T-helper 1 cell (primary cell): ENCODE results near the gene HNRNPM.
"Not testable (repeated sequence)": the region's sequence is repeated elsewhere in the genome, so short reads cannot be mapped to it uniquely, and the experiment has no call there.

ENCODE experiments used
- DNase-seq, 5 donors: peaks; one replicate each; pipeline ENCODE4 v3.0.0-alpha.2; 2012 to 2020
- total RNA-seq, 4 donors: gene quantifications; one replicate each; lab custom pipeline; 2026; lab: John Stamatoyannopoulos, UW

The HNRNPM gene, protein sequence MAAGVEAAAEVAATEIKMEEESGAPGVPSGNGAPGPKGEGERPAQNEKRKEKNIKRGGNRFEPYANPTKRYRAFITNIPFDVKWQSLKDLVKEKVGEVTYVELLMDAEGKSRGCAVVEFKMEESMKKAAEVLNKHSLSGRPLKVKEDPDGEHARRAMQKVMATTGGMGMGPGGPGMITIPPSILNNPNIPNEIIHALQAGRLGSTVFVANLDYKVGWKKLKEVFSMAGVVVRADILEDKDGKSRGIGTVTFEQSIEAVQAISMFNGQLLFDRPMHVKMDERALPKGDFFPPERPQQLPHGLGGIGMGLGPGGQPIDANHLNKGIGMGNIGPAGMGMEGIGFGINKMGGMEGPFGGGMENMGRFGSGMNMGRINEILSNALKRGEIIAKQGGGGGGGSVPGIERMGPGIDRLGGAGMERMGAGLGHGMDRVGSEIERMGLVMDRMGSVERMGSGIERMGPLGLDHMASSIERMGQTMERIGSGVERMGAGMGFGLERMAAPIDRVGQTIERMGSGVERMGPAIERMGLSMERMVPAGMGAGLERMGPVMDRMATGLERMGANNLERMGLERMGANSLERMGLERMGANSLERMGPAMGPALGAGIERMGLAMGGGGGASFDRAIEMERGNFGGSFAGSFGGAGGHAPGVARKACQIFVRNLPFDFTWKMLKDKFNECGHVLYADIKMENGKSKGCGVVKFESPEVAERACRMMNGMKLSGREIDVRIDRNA
- total RNA-seq: 213 to 230 (median 219) reads per million in 4 donors

DNA sequence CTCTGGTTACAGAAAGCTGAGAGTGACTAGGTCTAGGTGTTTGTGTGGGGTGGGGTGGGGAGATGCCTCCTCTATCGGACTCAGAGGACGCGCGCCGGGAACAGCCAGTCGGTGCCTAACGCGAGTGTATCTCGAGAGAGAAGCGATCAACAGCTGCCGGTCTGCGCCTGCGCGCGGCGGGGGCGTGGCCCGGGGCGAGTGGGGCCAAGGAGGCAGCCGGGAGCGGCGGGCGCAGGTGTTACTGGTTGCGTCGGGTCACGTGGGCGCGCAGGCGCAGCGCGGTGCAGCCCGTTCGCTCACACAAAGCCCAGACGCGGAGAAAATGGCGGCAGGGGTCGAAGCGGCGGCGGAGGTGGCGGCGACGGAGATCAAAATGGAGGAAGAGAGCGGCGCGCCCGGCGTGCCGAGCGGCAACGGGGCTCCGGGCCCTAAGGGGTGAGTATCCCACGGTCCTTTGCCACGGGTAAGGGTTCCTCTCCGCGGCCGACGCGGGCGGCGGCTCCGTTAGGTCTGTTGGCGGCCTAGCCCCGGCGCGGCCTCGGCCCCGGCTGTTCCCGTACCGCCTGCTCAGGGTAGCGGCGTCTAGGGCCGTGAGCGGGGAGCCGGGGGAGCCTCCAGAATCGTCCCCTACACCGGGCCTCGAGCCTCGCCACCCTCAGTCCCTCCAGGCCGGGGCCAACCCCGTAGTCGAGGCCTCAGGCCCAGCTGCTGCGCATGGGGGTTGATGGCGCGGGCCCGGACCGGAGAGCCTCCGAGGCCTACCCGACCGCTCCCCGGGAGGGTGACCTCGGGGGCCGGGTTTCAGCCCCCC, at the start of gene HNRNPM:
HNRNPM (plus strand) TSS at position 299 of the 811 bp plus-strand sequence; CDS start at position 323, 24 bp downstream.
- DNase-seq: peak; percentile 98 to 100 (median 100)

DNA sequence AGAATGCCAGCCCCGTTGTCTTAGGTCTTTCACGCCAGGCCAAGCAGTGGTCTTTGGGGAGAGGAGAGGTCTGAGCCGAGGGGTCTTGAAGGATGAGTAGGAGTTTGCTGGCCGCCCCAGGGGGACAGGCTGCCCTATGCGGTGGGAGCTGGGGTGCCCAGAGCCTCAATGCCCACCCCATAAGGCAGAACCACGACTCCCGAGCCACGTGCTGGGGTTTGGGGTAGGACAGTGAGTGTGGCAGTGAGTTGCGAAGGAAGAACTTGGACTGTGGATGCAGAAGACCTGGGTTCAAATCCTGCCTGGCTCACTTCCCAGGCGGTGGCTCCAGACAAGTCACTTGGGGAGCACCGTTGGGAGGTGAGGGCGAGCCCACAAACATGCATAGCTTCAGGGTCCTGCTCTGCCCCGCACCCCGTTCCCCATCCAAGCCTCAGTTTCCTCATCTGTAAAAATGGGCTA, 49.1 kb upstream of the HNRNPM start:
- no peak for DNase-seq

DNA sequence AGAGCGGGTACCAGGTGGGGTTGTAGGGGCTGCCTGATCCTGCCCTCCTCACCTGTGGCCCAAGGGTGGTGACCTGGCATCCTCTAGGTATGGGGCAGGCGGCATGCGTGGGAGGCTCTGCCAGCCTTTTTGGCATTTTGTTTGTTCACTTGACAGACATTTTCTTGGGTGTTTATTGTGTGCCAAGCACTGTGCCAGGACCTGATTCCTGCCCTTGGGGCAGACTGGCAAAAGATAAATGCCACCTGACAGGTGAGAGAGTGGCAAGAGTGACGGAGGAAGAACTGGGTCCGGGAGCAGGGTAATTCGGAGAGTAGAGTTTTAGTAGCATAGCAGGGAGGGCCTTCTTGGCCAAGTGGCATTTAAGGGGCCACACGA, 48.6 kb upstream of the HNRNPM start:
- no peak for DNase-seq

GRCh38 chr19:8396563-8397203, 48.1 kb upstream of the HNRNPM start:
- DNase-seq: peak; percentile 55 to 68 (median 61)

DNA sequence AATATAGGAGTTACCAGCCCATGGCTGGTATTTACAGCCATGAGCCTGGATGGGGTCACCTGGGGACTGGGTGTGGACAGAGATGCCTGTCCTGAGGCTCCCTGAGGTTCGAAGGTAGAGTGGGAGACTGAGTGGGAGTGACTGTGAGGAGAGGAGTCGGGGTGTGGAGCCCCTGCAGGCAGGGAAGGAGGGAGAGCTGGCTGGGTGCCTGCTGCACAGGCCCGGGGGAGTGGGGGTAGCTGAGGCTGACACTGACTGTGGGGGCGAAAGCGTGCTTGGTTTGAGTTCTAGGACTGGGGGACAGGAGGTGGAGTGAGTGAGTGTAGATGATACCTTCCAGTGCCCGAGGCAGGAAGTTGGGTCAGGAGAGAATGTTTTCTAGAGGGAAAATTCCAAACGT, 47.5 kb upstream of the HNRNPM start:
- no peak for DNase-seq

GRCh38 chr19:8397746-8398310, 46.9 kb upstream of the HNRNPM start:
- no peak for DNase-seq

- no peak for DNase-seq
These were observed 46.4 kb upstream of the HNRNPM start for GRCh38 chr19:8398311-8398771.

- no peak for DNase-seq
These were observed 45.0 kb upstream of the HNRNPM start for GRCh38 chr19:8399681-8400188.

- no peak for DNase-seq
These were observed 42.8 kb upstream of the HNRNPM start for GRCh38 chr19:8401981-8402411.

- DNase-seq: no peak
These were observed 41.5 kb upstream of the HNRNPM start for GRCh38 chr19:8403098-8403819.

GRCh38 chr19:8403820-8404109, 41.0 kb upstream of the HNRNPM start:
- no peak for DNase-seq

- DNase-seq: no peak
These were observed 40.2 kb upstream of the HNRNPM start for GRCh38 chr19:8404391-8405151.

DNA sequence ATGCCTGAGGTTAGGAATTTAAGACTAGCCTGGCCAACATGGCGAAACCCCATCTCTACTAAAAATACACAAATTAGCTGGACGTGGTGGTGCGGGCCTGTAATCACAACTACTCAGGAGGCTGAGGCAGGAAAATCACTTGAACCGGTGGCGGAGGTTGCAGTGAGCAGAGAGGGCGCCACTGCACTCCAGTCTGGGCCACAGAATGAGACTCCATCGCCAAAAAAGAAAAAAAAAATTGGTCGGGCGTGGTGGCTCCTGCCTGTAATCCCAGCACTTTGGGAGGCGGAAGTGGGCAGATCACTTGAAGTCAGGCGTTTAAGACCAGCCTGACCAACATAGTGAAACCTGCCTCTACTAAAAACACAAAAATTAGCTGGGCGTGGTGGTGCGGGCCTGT, 34.1 kb upstream of the HNRNPM start:
- not testable (repeated sequence) for DNase-seq

- peak; percentile 90 to 97 (median 94) for DNase-seq
These were observed 31.8 kb upstream of the HNRNPM start, which contains the start of gene MARCHF2 for GRCh38 chr19:8412783-8413628. MARCHF2 (plus strand) TSS chr19:8413305; CDS start chr19:8421841, 8,536 bp downstream.

GRCh38 chr19:8413629-8413995, 31.2 kb upstream of the HNRNPM start:
- no peak for DNase-seq

DNA sequence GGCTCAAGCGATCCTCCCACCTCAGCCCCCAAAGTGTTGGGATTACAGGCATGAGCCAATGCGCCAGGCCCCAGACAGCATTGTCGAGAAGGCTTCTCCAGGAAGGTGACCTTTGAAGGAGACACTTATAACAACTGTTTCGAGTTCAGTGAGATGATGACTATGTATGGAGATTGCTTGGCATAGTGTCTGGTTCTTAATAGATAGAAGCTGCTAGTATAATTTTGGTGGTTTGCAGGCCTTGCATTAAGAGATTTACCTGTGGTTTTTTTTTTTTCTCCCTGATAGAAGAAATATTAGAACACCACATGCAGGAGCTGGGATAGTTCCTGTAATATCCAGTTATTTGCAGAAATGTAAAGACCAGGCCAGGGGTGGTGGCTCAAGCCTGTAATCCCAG, 28.0 kb upstream of the HNRNPM start:
- no peak for DNase-seq

DNA sequence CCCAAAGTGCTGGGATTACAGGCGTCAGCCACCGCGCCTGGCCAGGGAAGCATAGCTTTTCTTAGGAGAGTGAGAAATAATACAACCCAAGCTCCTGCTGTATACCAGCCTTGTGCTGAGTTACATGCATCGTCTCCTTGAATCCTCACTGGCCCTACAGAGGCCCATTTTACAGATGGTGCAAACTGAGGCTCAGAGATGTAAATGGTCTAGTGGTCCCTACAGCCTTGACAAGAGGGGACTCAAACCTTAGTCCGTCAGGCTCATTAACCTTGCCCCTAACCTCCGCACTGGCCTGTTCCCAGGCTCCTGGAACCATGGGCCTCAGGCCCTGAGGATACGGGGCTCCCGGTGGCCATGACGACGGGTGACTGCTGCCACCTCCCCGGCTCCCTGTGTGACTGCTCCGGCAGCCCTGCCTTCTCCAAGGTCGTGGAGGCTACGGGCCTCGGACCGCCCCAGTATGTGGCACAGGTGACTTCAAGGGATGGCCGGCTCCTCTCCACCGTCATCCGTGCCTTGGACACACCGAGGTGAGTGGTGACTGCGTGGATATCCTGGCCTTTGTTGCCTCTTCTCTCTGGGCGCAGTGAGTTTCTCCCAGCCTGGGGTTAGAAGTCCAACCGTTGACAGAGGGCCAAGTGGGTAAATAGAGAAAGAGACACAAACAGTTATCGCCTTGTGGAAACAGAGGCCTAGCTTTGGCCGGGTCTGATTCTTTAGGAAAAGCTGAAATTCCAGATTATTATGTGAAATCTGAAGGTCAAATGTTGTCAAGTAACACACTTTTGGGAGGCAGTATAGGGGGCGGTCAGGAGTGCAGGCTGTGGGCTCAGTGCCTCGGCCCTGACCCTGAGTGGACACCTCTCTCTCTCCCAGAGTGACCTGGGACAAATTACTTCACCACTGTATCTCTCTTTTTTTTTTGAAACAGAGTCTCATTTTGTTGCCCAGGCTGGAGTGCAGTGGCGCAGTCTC, 23.0 kb upstream of the HNRNPM start:
- no peak for DNase-seq

DNA sequence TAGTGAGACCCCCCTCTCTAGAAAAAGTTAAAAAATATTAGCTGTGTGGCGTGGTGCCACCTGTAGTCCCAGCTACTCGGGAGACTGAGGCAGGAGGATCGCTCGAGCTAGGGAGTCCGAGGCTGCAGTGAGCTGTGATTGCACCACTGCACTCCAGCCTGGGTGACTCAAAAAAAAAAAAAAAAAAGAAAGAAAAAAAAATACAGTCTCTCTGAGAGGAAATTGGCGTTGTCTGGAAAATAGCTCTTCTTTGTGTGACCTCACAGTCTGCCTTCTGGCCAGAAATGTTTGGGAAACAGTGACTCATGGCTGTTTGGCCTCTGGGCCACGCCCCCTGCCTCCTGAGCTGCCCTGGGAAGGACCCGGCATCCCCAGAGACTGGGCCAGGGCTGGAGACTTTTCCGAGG, 21.0 kb upstream of the HNRNPM start:
- no peak for DNase-seq
